Measurements from ENCODE around the gene MRPL46.
A peak's percentile ranks its signal among the peaks of the same experiment; 100 is the strongest.

The MRPL46 gene

DNA sequence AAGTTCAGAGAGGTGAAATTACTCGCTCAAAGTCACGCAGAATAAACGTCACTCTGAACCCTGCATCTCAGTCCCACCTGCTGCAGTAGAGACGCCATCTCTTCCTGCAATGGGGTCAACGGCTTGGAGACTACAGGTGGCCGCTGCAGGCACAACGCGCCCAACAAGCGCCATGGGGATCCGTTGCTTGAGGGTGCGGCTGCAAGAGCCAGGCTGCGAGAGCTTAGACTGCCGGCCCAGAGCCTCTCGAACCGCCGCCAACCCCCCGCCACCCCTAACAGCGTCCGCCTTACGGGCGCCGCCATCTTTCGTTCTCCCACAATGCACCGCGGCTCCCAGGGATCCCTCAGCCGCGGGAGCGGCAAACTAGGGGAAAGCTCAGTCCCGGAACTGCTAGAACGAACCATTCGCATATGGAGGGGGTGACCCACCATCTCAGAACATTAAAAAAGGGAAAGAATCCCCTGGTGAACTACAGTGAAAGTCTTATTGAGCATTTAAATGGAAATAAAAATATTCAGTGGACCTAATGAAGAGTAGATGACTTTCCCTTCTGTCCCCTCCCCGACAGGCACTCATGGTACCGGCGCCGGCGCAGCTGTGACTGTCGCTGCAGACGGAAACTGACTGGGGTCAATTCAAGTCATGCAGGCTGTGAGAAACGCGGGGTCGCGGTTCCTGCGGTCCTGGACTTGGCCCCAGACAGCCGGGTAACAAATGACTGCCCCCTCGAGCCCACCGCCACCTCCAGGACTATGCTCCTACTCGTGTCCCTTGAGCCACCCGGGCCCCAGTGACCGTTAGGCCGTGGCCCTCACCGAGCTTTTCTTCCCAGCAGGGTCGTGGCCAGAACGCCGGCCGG lies at the start of gene MRPL46, which contains the start of gene MRPS11:
Gene MRPL46, minus strand, starts transcription at position 316 of the 862 bp plus-strand sequence. Its CDS starts 11 bp downstream, at position 305.
Gene MRPS11, plus strand, starts transcription at position 636 of the 862 bp plus-strand sequence. Its CDS starts 10 bp downstream, at position 646.
- DNase-seq: peak; percentile 32

DNA sequence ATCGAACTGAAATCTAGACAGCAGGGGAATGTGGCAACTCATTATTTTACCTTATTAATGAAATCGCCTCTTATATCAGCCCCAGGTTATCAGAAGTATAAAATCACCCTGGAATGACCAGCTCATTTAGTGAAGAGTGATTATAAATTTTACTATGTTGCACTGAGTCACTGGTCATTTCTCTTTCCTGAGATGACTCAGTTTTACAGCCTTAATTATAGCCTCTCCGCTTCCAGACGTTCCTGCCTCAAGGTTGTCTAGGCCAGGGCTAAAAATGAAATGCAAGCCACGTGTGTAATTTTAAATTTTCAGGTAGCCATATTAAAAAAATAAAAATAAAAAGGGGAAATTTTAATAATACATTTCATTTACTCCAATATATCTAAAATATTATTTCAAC lies 46.0 kb upstream of the MRPL46 start:
- no peak for DNase-seq

DNA sequence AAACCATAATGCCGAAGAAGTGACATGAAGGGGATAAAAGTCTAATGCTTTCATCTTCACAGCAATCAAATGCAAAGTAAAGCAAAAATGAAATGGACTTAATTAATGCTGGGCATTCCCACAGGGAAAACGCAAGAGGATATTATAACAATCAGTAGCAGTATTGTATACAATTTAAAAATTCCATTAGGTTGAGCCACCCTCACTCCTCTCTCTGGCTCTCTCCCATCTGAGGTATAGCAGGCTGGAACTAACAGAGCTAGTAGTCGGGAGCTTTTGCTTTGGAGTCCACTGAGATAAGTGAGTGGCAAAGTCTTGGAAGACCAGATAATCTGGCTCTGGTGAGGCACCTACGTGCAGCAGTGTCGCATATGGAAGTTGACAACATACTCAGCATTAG lies 45.4 kb upstream of the MRPL46 start:
- no peak for DNase-seq

DNA sequence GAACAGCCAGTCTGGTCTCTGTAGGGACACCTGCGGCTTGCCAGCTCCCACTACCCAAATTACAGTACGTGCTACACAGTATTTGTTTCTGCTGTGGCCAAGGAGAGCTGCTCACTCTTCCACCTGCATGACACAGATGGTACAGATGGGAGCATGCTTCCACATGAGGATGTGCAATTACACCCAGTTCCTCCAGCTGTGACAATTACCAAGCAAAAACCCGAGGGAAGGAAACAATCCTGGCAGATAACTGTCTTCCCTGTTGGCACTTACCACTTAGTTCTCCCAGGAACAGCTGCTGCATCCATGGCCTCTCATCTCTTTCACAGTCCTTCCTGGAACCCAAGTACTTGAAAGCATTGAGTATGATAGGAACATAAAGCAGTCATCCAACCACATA lies 44.9 kb upstream of the MRPL46 start:
- DNase-seq: no peak

DNA sequence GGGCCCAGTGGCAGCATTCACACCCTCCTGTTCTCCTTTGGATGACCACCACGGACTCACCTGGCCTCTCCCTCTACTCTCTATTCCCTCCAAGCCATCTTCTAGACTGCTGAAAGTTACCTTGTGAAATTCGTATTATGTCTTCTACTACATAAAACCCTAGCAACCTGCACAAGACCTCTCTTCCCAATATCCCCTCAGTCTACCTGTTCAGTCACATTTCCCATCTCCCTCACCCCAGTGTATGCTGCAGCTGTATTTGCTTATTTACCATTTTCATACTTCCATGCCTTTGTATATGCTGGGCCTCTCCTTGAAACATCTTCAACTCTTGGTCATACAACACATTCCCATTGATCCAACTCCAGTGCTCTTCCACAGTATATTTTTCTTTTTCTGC lies 44.0 kb upstream of the MRPL46 start:
- no peak for DNase-seq

DNA sequence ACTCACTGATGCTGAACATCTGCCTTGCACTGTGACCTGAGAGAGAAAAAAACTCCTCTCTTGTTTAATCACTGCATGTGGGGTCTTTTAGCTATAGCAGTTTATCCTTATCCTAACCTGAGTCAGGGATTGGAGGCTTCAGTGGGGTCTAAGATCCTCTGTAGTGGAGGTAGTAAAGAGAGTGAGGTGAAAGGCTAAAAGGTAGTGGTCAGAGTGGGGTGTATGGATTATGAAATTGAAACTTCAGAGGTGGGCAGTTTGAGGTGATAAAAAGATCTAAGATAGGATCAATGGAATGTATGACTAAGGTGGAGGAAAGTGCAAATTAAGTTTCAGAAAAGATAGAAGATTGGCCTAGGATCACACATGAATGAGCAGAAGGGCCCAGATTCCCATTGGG lies 42.8 kb upstream of the MRPL46 start:
- DNase-seq: no peak

DNA sequence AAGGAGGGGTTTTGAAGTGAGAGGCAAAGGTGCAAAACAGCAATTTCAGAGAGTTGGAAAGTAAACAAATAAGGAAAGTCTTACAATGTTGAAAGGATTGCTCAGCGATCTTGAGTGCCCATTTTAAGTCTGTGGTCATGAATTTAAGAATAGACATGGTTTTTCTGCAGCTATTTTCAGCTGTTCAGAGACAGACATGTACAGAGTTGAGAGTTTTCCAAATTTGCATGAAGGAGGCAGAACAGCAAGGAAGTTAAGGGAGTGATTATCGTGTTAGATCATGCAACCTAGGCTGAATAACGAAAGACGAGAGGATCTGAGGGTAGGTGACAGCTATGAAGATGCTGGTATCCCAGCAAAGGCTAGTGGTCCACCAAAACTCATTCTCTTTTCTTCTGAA lies 42.1 kb upstream of the MRPL46 start:
- no peak for DNase-seq

DNA sequence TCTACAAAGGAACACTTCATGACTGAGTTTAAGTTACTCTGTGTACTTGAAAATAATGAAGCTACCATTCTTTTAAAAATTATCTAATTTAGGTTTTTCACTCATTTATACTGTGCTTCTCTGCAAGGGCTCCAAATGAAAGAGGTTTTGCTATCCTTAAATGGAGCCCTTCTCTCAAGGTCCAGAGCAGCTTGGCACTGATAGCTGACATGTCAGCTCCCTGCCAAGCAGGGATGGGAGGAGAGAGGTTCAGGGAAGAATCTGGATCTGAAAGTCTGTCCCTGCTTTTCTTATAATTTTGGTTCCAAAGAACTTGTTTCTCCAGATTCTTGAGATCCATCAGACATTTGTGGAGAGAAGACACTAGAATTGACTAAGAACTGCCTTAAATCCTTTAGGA lies 39.4 kb upstream of the MRPL46 start:
- DNase-seq: no peak

DNA sequence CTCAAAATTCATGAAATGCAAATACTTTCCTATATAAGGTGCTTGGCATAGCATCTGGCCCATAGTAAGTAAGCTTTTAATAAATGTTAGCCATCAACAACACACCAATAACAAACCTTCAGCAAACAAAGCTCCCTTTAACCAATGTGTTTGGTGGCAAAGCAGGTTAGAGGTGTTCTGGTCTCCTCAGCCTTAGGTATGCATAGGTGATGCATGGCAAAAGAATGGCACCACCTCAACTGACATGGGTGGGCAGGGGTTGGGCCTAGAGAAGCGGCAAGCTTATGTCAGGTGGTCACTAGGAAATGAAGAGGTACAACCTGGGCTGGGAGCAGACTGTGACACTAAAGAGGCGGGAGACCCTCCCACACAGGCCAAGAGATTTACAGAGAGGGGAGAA lies 38.5 kb upstream of the MRPL46 start:
- no peak for DNase-seq

DNA sequence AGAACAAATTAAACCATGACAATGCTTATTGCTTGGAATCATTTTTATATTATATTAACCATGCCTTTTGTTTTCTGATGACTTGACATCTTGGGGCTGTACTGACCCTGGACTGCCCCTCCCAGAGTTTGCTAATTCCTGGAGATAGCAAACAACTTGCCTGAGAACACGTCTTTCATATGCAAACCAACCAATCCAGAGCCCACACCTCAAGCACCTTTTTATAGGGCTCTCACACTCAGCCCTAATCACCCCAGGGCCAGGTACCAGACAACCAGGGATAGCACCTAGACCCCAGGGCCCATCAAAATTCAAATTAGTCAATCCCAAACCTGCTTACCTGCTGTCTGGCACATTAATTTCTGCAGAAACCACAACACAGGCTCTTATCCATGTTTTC lies 37.3 kb upstream of the MRPL46 start:
- no peak for DNase-seq

DNA sequence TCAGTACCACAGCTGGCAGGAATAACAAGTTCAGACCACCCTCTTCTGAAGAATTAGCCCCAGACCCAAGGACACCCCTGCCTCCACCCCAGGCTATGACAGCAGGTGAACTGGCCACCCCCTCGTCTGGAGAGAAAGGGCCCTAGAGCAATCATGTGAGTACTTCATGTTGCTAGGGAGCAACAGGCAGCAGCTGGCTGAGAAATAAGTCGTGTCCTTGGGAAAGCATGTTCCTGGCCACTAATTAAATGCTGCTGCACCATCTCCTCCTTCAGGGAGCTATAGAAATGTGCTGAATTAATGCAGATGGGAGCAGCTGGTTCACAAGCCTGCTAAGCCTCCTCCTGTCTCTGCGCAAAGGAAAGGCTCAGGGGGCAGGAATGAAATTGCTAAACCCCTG lies 31.8 kb upstream of the MRPL46 start:
- DNase-seq: no peak

DNA sequence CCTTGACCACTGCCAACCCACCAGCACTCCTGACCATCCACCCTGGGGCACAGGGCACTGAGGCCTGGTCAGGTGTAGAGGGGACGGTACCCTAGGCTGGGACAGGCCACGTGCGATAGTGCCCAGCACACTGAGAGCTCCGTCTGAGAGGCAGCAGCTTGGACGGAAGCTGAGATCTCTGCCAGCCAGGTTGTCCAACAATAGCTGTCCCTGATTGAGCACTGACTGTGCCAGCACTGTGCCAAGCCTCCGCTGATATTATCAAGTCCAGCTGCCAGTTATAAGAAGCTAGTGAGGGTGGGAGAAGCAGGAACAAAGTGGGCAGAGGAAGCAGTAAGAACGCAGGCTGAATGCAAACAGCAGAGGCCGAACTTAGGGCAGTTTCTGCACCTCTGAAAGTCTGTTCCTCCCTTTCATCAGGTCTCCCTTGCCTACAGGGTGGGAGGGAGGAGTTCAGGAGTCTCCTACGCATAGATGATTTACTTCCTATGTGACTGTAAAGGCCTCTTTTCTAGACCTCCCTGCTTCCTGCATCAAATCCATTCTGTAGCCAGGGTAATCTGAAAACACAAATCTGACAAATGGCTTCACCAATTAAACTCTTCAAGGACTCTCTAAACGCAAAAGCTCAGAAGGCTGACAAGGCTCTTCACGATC lies 30.0 kb upstream of the MRPL46 start:
- no peak for DNase-seq

DNA sequence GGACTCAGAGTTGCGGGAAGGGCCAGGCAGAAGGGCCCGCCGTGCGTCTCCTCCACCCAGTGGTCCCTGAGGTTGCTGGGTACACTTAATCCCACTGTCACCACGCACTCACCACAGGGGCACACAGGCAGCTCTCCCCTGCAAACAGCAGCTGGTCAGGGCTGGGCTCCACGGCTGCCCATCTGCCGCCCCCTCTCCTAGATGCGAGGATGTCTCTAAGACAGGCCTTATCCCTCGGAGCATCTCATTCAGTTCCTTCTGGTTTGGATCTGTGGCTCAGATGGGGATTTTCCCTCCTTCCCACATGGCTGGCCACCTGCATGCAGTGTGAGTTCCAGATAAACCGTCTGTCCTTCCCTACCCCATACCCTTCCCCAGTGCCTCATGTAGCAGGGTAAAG lies 26.7 kb upstream of the MRPL46 start:
- no peak for DNase-seq

DNA sequence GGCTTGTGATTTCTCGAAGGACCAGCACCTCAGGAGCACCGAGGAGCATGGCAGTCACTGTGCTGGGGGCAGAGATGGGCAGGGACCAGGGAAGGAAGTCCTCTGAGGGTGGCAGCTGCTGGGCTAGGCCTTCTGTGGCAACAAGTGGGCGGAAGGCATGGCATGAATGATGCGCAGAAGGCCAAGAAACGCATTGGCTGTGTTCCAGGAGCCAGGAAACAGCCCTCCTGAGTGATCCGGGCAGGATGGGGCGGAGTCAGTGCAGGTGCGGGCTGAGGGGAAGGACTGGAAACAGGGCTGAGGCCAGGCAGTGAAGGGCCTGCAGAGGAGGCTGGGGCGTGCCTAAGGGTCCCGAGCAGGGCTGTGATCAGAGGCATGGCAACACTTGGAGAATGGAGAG lies 24.0 kb upstream of the MRPL46 start:
- no peak for DNase-seq

DNA sequence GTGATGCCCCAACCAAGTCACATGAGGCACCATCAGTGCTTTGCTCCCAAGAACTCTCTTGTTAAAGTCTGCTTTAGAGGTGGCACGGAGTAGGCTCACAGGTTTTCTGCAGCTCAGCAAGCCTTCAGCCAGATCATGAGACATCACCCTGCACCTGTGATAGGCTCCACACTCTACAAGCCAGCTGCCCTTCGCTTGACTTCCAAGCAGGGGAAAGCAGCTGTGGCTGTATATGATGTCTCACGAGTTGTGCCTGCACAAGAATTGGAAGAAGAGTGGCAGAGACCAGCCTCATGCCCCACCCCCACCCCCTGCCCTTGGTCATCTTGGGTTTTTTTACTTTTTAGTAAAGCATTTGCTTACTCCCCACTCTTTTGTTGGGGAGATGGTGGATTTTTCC lies 22.8 kb upstream of the MRPL46 start:
- no peak for DNase-seq

DNA sequence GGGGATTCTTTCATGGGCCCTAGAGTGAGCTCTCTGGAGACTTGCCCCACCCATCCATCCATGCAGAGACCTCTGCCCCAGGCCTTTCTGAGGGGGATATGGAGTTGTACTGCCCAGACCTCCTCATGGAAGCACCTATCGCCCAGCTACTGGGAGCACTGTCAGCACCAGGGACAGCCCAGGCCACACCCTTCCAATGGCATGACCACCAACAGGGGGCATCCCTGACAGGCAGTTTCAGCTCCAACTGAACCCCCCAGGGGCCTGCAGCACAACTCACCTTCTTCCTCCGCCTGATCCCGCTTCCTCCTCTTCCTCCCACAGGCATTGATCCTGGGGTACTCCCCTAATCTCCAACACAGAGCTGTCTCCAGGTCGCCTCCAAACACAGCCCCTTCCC lies 22.1 kb upstream of the MRPL46 start:
- no peak for DNase-seq

DNA sequence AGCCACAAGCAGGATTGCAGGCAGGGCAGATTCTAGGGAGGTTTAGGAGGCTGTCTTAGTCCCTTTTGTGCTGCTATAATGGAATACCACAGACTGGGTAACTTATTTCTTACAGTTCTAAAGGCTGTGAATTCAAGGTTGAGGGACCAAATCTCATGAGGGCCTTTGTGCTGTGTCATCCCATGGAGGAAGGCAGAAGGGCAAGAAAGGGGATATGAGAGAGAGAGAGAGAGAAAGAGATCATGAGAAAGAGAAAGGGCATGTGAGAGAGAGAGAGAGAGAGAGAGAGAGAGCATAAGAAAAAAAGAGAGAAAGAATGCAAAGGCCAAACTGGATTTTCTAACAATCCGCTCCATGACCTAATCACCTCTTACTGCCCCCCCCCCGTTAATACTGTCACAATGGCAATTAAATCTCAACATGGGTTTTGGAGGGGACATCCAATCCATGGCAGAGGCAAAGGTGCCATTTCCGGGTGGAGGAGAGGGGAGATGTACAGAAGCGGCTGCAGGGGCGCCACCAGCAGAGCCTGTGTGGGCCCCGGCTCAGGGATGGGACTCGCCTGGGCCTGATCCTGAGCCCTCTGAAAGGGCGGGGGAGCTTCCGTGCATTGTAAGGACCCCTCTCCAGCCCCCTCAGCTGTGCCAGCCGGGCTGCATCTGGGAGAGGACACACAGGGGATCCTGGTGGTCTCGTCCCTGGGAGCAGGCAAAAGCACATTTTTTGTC lies 20.8 kb upstream of the MRPL46 start:
- DNase-seq: no peak

DNA sequence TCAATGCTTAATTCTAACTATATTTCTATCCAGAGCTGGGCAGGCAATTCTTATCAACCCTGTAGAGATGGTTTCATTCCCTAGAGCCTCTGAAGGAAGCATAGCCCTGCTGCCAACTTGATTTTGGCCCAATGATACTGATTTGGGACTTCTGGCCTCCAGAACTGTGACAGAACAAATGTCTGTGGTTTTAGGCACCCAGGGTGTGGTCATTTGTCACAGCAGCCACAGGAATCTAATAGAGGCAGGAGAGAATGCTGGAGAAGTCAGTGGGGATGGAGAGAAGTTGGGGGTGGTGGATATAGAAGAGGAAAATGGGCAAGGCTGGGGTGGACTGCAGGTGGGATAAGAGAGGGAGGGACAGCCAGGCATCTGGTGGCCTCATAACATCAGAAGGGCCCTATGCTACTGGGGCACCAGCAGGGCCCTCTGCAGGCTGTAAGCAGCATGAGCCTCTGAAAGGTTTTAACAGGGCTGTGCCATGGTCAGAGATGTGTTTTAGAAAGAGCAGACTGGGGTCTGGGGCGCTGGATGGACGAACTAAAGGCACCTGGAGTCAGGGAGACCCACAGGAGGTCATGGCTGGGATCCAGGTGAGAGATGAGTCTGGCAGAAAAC lies 20.1 kb upstream of the MRPL46 start:
- no peak for DNase-seq

DNA sequence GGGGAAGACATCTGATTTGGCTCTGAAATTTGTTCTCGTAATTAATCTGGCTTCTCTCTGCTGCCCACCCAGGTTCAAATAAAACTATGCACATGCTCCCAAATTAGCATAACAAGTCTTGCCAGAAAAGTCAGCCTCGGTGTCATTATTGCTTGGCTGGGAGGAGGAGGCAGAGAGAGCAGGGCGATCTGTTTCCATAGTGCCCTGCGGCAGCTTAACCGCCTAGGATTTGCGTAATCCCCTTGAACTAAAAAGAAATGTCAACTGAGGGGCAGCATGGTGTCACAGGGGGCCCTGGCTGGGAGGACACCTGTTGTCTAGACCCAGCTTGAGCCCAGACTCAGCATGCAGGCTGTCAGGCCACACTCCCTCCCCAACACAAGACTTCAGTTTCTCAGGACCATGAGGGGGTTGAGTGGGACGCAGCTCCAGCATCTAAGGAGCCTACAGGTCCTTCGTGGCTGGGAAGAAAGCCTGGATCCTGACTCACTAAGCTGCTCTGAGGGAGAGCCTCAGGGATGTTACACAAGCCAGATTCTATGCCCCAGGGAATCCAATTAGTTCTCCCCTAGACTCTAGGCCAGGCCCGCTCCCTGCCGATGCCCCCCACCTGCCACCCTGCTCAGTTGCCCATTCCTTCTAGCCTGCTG lies 17.6 kb upstream of the MRPL46 start:
- DNase-seq: no peak

DNA sequence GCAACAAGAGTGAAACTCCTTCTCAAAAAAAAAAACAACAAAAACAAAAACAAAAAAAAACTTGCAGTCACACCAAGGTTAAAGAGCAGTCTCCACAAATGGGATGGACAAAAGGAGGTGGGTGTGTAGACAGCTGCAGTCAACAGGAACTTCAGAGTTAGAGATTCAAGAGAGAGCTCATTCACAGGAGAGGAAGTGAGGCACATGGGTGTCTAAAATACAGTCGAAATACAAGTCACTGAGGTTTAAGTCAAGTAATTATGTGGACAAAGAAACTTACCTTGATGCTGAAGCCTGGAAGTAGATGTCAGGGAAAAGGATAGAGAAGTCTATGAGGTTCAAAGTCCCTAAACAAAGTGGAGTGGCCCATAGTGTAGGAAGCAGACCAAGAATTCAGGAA lies 15.1 kb upstream of the MRPL46 start:
- no peak for DNase-seq

DNA sequence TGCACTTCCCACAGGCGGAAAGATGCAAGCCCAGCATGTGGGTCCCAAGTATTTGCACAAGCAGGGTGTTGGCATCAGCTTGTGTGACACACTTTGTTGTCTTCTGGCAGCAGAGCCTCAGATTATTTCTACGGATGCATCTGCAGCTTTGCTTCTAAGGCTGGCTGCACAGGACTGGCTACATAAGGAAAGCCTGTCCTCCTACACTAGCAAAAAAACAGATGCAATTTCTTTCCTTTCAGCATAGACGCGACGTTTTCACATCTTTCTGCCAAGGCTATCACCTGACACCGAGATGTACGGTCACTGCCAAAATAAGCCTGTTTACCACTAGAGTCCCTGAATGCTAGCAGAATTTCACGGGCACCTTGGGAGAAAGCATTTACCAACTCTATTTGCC lies 13.8 kb upstream of the MRPL46 start:
- DNase-seq: no peak

DNA sequence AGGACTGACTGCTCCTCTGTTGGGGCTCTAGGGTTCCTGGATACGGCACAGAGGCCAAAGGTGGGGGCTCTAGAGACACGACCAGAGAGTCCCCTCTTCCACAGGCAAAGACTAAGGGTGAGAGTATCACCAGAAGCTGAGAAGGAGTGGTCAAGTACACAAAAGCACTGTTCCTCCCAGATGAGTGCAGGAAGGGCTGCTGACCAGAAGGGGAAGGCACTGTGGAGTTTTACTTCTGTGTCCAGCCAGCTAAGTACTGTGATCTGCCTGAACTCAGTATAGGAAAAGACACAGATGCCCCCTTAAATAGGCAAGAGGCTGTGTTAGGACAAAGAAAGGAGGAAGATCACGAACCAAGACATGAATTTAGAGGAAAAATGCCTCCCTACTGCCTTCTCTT lies 12.0 kb upstream of the MRPL46 start:
- no peak for DNase-seq

DNA sequence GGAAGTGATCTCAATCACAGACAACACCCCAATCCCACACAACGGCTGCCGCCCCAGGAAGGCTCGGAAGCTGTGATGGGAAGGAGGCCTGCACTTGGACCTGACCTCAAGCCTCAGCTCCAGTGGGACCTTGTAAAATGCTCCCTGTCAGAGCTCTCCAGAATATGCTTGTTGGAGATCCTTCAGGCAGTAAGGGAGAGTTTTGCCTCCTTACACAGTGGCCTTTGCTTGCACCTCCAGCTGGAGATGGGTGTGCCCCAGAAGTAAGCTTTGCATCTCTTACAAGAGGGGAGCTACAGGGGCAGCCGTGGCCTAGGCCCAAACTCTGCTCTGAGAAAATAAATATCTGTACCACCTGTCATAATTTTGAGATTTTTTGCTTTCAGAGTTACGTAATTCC lies 10.7 kb upstream of the MRPL46 start:
- no peak for DNase-seq

All from DMS153 (cell line).